Kidney epithelial cell (primary cell): ENCODE results near the gene STYXL2. TPM values are rescaled to one million over a fixed set of nuclear protein-coding genes. Genes with fewer than 3 reads are reported as not detected.

Experiments
- DNase-seq: peaks from one replicate; pipeline ENCODE4 v3.0.0-alpha.2; 2010; ENCODE audit warnings: low read depth
- H3K27me3 ChIP-seq: 2 replicates; pipeline ENCODE4 v1.6.0; 2011; ENCODE audit warnings: low read length; ENCODE audit not compliant: control insufficient read depth, insufficient read depth
- H3K36me3 ChIP-seq: 2 replicates; pipeline ENCODE4 v1.5.1; 2011; ENCODE audit warnings: low read length; ENCODE audit not compliant: control insufficient read depth, insufficient read depth
- H3K4me3 ChIP-seq: 2 replicates; pipeline ENCODE4 v1.5.1; 2011; ENCODE audit warnings: low read depth, mild to moderate bottlenecking, control low read depth, low read length
- CTCF ChIP-seq: IDR thresholded peaks from 2 replicates; pipeline ENCODE4 v1.5.1; 2011; ENCODE audit warnings: mild to moderate bottlenecking, moderate library complexity, low read length, control low read depth, inconsistent platforms; ENCODE audit not compliant: insufficient read depth, poor library complexity, severe bottlenecking
- total RNA-seq: library from RNA; depleted of rRNA; stranded (reverse); fragments of >200 nt; gene quantifications from 2 replicates; pipeline ENCODE4 v1.2.3, GENCODE V29; 2015

The STYXL2 gene
- total RNA-seq, 1 donor from 2014 or later = not detected

- H3K27me3 ChIP-seq = no peaks in the 10 kb centered on the region
- H3K4me3 ChIP-seq = no peak overlapping the region
- no peaks in the 10 kb centered on the region for H3K36me3 ChIP-seq
- TF ChIP-seq CTCF = no peak
- no peak for DNase-seq
These were observed 11.3 kb upstream of the STYXL2 start for GRCh38 chr1:167082511-167083027.

- no peak for DNase-seq
- Histone ChIP-seq H3K4me3 (no peak overlapping the region), H3K27me3 (no peaks in the 10 kb centered on the region), H3K36me3 (no peaks in the 10 kb centered on the region)
- TF ChIP-seq CTCF = no peak
These were observed 10.7 kb upstream of the STYXL2 start for GRCh38 chr1:167083066-167083665.

- Histone ChIP-seq H3K27me3 (no peaks in the 10 kb centered on the region), H3K4me3 (no peak overlapping the region), H3K36me3 (no peaks in the 10 kb centered on the region)
- DNase-seq = no peak
- TF ChIP-seq CTCF = no peak
These were observed 10.0 kb upstream of the STYXL2 start for GRCh38 chr1:167083871-167084270.

- no peaks in the 10 kb centered on the region for H3K27me3 ChIP-seq
- no peak for TF ChIP-seq CTCF
- no peaks in the 10 kb centered on the region for H3K36me3 ChIP-seq
- DNase-seq = no peak
- H3K4me3 ChIP-seq = no peak overlapping the region
These were observed 9.1 kb upstream of the STYXL2 start for GRCh38 chr1:167084757-167085156.

GRCh38 chr1:167086033-167086432 lies 7.8 kb upstream of the STYXL2 start:
- no peaks in the 10 kb centered on the region for H3K27me3 ChIP-seq
- TF ChIP-seq CTCF = no peak
- no peak overlapping the region for H3K4me3 ChIP-seq
- no peak for DNase-seq
- H3K36me3 ChIP-seq = no peaks in the 10 kb centered on the region

GRCh38 chr1:167086768-167087167 lies 7.1 kb upstream of the STYXL2 start:
- Histone ChIP-seq H3K4me3 (no peak overlapping the region), H3K27me3 (no peaks in the 10 kb centered on the region), H3K36me3 (no peaks in the 10 kb centered on the region)
- DNase-seq = no peak
- no peak for TF ChIP-seq CTCF
